Coronary artery (tissue), 2 donors: ENCODE results near the gene RRM1.

Source experiments
- DNase-seq: peaks from one replicate; pipeline ENCODE4 v3.0.0-alpha.2; 2017; ENCODE audit warnings: low spot score
- H3K27ac ChIP-seq, 2 donors: fragments of 200-600 bp; sonication (generic); one replicate each; pipeline ENCODE4 v1.5.1; 2016 to 2019
- H3K4me3 ChIP-seq: fragments of 200-600 bp; sonication (generic); 2 replicates; pipeline ENCODE4 v1.5.1; 2016; ENCODE audit warnings: mild to moderate bottlenecking, moderate library complexity
- CTCF ChIP-seq: fragments of 200-600 bp; sonication (generic); IDR thresholded peaks from one replicate; pipeline ENCODE4 v1.5.1; 2019; ENCODE audit warnings: antibody characterized with exemption

The RRM1 gene

GRCh38 chr11:4092026-4092425 is 2.6 kb upstream of the RRM1 start:
- Histone ChIP-seq H3K27ac (no peak overlapping the region), H3K4me3 (no peak overlapping the region)
- DNase-seq: no peak
- no peak for TF ChIP-seq CTCF

GRCh38 chr11:4093519-4094347 is 866 bp upstream of the RRM1 start:
- TF ChIP-seq CTCF: no peak
- Histone ChIP-seq H3K27ac (peak overlapping the region; percentile 84 to 91), H3K4me3 (peak overlapping the region; percentile 85)
- DNase-seq: no peak

GRCh38 chr11:4095509-4096230 is 1.1 kb downstream of the RRM1 start:
- DNase-seq: no peak
- peak overlapping the region; percentile 84 to 91 for H3K27ac ChIP-seq

GRCh38 chr11:4098026-4098621 is 3.5 kb downstream of the RRM1 start:
- no peak for TF ChIP-seq CTCF

More at GRCh38 chr11:4095509-4096230, 1.1 kb downstream of the RRM1 start:
- H3K4me3 ChIP-seq: peak overlapping the region; percentile 85
- no peak for TF ChIP-seq CTCF

GRCh38 chr11:4102711-4103110 is 8.1 kb downstream of the RRM1 start:
- DNase-seq: no peak
- no peak for TF ChIP-seq CTCF
- H3K27ac ChIP-seq: no peak overlapping the region

More at GRCh38 chr11:4098026-4098621, 3.5 kb downstream of the RRM1 start:
- Histone ChIP-seq H3K4me3 (no peak overlapping the region), H3K27ac (no peak overlapping the region)
- DNase-seq: no peak

GRCh38 chr11:4103269-4103668 is 8.7 kb downstream of the RRM1 start:
- no peak for TF ChIP-seq CTCF
- H3K27ac ChIP-seq: no peak overlapping the region
- no peak for DNase-seq
- no peak overlapping the region for H3K4me3 ChIP-seq

More at GRCh38 chr11:4102711-4103110, 8.1 kb downstream of the RRM1 start:
- H3K4me3 ChIP-seq: no peak overlapping the region
